T-helper 1 cell (primary cell): Measurements from ENCODE around the gene NPL.
A peak's percentile ranks its signal among the peaks of the same experiment; 100 is the strongest.

Experiments used
- DNase-seq, 5 donors: peaks; one replicate each; pipeline ENCODE4 v3.0.0-alpha.2; 2012 to 2020
- total RNA-seq, 4 donors: gene quantifications; one replicate each; lab custom pipeline; 2026; lab: John Stamatoyannopoulos, UW

NPL gene, protein sequence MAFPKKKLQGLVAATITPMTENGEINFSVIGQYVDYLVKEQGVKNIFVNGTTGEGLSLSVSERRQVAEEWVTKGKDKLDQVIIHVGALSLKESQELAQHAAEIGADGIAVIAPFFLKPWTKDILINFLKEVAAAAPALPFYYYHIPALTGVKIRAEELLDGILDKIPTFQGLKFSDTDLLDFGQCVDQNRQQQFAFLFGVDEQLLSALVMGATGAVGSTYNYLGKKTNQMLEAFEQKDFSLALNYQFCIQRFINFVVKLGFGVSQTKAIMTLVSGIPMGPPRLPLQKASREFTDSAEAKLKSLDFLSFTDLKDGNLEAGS
- 3.1 to 7.2 (median 5.0) reads per million in 4 donors for total RNA-seq

DNA sequence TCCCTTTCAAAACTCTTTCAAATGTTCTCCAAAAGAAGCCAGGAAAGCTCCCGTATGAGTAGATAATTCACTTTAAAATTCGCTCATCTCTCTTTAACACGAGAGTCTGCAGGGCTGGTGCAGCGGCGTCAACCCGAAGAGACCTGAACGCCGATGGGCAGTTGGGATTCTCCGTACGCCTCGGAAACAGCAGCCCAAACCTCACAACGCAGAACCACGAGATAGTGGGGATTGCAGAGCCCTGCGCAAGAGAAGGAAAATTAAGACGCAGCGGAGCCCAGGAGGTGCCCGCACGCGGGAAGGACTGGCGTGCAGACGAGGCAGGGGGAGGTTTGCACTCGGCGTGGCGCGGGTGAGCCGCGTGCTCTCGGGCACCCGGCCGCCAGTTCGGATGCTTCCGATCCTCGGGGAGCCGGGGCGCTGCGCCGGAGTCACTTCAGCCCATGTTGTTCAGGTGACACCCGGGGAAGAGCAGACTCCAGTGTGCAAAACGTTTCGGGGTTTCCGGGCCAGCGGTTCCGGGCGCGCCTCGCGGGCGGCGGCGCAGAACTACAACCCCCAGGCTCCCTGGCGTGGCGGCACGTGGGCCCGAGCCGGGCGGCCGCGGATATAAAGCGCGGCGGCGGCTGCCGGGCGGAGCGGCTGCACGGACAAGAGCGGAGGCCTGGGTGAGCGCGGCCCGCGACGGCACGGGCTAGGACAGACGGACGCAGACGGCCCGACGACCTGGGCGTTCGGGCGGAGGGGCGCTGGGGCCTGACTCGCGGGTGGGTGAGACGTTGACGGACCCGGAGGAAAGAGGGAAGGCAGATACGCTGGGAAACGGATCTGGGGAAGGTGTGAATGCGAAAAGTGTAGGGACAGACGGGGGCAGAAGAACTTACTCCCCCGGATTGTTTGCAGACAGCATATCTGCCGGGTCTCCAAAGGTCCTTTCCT lies at the start of gene NPL:
NPL (plus strand) TSS at position 636 of the 939 bp plus-strand sequence. CDS start 4,599 bp downstream, outside the sequence.
- DNase-seq, result peak; percentile 76 to 87 (median 81)

DNA sequence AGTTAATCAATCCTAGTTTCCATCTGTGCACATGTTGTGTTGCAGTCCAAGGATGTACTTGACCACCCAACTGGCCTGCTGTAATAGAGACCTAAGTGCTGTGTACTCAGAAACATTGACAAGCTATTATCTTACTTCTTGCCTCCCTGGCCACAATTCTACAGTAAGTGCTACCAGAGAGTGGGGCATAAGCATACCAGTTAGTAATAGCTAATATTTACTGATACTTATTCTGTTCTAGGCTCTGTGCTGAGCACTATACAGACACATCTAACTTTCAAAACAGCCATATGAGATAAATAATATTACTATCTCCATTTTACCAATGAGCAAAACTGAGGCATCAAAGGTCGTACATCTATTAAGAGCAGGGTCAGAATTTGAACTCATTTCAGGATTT lies 49.5 kb upstream of the NPL start:
- no peak for DNase-seq

DNA sequence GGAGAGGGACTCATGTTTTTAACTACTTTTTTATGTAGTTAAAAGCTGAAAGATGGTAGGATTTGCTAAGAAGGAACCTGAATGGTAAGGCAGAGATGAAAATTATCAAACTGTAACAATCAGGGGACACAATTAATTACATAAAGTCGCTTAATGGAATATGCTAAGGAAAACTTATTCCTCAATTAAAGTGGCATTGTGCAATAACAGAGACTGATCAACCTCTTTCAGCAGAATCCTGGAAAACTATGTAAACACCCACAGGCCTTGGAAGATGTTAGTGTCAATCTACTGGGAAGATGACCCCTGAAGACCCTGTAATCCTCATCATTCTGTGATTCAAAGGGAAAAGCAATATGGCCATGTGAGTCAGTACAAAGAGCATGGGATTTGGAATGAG lies 46.8 kb upstream of the NPL start:
- DNase-seq, result no peak

DNA sequence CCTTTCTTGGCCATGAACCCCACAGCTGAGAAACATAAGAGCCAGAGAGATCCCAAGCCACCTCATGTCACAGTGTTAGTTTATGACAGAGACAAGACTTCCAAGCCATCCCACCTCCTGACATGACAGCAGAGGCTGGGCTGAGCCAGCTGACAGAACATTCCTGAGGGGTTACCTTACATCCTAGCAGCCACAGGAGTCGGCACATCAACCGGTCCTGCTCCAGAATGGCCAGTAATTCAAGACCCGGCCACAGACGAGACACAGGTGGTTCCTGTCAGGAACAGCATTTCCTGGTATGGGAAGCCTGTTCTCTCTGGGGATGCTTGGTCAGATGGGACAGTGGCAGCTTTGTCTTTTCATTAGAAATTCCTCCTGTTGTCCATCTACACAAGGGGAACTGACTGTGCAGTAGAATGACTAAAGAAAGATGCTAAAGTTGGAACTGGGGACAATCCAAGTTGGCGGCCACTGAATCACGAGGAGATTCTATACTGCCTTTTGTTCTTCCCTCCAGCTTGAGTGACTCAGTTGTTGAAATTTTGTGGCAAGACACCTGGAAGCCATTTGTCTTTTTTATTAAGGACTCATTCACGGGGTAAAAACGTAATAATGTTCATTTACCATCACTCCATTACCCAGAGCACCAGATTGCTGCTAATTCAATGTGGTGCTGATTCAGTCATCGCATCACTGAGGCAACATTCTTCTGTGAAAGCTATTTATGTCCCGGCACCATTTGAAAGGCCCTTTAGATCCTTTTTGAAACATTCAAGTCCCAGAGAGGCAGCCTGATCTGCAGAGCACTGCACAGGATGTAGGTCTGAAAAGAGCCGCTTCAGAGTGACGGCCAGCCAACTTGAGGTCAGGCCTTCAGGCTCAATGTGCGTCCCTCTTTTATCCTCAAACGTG lies 37.2 kb upstream of the NPL start:
- no peak for DNase-seq

DNA sequence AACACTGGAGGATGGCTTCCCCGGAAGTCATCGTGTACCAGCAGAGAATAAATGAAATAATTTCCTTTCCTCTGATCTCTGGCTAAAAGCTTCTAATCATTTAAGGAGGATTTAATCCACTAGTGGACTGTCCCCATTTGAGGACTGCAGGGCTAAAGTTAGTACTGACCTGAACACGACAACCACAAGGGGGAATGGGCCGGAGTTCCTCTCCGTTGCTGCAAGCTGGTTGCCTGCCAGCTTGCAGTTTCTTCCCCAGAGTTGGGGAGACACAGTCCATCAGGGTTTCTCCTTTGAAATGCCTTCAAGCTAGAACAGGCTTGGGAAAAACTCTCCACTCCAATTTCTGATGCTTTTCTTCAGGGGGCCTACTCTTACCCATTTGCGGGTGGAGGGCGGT lies 35.5 kb upstream of the NPL start:
- no peak for DNase-seq

DNA sequence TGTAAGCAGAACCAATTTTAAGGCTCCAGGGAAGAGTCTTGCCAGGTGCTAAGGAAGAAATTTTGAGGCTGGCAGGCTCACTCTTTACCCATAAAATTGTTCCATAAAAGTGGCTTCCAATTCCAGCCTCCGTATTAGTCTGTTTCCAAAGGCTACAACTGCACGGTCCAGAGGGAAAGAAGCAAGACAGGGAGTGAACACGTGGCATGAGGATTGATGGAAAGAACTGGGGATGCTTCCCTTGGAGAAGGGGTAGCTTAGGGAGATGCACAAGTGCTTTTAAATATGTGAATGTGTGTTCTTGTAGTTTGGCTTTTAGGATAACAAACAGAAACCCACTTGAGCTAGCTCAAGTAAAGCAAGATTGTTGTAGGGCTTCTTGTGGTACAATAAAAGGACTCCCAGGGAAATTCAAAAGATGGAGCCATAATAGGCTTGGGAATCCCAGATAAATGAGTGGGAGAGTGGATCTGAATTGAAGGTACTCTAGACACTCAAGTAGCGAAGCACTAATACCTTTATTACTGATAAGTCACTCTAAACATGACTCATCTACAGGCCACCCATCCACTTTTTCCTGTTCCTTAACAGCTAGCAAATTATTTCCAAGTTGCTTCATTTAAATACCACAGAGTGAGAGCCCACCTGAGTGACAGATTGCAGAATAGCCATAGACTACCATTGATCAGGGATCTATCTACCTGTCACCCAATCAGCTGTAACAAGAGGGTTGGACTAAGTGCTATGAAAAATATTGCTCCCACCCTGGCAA lies 34.8 kb upstream of the NPL start:
- DNase-seq, result no peak

DNA sequence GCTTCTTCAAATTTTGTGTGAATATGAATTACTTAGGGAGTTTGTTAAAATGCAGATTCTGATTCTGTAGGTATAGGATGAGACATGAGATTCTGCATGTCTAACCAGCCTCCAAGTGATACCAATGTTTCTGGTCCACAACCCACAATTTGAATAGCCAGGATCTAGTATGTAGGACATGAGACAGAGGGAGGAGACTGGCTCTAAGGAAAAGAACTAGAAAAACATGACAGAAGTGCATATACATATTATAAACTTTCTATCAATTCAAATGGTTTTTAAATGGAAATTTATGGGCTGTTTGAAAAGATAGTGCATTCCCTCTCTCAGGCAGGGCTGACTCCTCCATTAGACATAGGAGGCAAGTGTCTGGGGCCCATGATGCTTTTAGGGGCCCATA lies 33.9 kb upstream of the NPL start:
- no peak for DNase-seq

DNA sequence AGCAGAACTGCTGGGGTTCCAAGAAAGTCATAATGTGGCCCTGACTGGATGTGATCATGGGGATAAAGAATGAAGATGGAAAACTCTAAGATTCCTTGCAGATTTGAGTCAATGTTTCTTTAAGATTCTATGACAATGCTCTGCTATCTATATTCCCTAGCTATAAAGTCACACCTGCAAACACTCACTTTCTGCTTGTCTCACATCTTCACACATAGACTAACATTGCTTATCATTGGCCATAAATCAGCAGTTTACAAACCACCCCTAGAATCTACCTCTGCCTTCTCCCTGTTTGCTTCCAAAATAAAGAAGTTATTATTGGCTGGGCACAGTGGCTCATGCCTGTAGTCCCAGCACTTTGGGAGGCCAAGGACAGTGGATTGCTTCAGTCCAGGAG lies 33.1 kb upstream of the NPL start:
- no peak for DNase-seq

DNA sequence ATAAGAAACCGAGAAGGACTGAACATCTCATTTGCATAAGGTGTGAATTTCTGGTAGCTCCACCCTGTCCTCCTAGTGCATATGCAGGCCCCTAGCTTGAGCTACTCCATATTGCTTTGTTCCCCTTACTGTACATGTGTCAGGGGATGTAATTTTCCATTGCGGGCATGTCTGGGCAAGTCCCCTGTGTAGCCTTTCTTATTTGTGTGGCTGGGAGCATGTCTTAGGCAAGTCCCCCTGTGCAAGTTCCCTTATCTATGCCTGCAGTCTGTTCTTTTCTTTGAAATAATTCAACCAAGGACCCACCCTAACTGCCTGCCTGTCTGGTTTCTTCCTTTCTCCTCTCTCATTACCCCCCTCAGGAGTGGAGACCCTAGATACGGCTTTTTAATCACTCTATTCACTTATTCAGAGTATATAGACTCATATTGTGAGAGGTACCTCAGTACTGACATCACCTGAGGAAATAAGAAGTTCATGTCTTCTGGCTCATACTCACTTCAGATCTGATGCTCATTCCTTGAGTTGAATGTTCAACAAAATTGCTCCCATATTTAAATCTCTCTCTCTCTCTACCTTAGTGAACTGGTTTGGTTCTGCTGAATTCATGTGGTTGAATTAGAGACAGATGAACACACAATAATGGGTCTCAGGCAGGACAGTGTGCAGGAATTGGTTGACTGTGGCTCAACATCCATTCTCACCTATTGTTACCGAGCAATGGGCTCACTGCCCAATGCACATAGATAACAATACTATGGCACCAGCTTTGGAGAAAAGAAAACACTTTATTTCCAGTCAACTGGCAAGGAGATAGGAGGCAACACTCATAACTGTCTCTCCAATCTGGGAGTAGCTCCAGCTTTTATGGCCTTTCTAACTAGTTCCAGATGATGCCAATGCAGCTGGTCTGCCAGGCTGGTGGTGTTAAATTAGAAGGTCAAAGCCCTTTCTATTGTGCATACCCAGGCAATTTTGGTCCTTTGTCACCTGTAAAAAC lies 27.9 kb upstream of the NPL start:
- DNase-seq, result no peak

DNA sequence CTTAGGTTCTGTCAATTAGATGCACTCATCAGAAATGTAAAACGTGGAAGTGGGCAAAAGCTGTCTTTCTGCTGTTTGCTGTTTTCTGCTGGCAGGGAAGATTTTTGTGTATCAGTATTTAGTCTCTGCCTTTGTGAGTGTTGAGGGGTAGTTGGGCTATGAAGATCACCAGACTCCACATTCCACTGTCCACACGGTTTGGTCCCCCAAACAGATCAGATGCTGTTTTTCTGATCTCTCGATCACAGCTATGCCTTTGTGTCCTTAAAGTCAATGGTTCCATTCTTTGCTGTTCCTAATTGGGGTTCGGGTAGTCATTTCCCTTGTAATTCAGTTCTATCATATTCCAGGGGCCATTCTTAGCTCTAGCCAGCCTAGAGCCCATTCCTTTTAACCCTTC lies 27.0 kb upstream of the NPL start:
- no peak for DNase-seq

DNA sequence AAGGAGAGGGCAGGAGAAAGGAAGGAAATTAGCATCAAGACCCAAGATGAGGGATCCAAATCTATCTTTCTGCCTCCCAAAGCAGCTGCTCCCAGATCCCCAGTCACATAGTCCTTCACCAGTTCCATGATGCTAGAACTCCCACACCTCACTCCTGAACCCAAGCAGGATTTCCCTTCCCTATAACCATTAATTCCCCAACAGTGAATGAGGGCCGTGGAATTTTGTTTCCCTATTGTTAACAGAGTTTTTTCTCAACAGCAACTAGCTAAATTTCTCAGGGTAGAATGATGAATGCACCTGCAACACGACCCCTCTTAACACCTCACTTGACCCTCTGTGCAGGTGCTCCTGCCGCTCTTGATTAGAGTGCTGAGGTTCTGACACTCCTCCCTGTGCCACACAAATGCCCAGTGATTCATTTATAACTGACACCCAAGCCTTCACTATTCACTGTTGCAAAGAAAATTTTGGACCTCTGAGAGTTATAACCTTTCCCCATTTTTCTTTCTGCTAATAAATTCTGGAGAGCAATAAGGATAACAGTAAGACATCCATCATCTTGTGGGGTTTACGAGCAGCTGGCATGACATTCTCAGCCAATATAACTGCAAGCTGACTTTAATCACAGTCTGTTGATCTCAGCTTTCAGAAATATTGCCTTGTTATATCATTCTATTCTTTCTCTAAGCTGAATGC lies 25.4 kb upstream of the NPL start:
- no peak for DNase-seq

DNA sequence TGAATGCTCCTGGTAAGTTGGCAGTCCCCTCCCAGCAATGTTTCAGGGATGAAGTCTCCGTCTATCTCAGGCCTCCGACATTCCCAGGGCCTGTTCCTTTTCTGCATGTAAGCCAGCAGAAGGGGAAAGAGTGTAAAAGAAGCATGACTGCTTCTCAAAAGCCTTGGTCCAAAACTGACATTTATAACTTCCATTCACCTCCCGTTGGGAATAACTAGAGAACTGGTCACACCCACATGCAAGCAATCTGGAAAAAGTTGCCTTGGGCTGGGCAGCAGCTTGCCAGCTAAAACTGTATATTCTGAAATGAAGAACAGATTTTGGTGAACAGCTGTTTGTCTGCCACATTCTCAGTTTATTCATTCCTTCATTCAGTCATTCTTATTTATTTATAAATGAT lies 24.2 kb upstream of the NPL start:
- DNase-seq, result no peak

DNA sequence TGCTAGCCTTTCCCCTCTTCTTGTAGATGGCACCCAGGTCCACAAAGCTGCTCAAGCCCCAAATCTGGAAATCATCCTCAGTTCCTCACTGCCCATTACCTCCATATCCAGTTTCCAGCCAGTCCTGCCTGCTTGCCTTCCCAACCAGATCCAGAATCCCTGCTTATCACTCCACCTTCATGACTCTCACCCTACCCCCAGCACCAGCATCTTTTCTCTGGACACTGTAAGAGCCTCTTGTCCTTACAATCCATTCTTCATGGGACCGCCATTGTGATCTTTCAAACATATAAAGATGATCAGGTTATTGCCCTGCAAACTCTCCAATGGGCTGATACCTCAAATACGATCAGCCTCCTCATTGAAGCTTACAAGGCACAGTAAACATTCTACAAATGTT lies 23.5 kb upstream of the NPL start:
- DNase-seq, result no peak

DNA sequence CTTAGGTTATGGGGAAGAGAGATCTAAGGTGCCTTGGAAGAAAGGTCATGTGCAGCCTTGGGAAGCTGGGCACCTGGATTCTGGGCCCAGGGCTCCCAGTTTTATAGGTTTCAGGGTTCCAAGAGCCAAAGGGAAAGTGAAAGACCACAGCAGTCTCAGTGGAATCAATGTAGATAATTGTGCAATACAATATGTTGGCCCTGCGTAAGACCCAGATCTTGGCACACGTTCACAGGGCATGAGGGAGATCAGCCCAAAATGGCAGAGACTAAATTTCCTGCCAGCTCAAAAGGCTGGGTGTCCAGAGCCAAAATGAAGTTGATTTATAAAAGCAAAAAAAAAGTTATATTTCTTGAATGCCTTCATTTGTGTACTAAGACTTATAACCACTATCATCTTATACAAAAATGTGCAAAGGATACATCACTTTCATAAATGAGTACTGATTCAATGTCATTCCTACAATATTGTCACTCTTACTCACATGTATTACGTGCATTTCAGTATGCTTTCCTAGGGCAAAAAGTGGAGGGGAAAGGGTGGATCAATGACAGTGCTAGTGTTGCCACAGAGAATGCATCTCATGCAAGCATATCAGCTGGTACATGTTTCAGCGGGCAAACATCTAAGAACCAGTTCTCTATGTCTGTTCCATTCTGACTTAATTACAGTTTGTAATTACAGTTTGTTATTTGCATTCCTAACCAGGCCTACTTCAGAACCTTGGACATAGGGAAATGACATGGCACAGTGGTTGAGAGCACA lies 22.5 kb upstream of the NPL start:
- no peak for DNase-seq

DNA sequence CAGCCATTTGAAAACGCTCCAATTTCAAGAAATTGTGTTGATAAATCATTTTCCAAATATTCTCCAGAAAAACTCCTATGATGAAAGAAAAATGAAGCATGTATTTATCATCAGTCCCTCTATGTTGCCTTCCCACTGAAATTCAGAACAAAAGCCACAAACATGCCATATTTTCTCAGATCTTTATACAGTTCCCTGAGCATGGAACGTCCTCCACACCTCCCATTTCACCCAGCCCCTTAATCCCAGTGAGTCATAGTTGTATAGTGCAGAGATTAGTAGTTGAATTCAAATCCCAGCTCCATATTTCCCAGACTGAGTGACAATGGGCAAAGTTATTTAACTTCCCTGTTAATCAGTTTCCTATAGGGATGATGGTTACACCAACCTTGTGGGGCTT lies 20.6 kb upstream of the NPL start:
- no peak for DNase-seq

DNA sequence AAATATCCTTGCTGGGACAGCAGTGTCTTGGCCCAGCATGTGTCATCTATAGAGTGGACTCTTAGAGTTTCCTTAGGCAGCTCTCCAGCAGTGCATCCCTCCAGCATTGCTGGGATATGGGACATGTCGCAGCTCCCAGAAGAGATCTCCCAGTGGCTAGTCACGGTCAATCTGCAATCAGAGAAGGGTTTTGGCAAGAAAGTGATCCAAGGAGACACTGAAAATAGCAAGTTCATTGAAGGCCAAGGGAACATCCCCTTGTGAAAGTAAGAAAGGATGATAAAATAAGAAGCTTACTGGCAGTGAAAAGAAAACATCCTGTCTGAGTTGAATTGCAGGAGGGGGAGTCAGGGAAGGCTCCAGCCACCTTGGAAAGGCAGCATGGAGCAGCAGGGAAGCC lies 19.3 kb upstream of the NPL start:
- no peak for DNase-seq

DNA sequence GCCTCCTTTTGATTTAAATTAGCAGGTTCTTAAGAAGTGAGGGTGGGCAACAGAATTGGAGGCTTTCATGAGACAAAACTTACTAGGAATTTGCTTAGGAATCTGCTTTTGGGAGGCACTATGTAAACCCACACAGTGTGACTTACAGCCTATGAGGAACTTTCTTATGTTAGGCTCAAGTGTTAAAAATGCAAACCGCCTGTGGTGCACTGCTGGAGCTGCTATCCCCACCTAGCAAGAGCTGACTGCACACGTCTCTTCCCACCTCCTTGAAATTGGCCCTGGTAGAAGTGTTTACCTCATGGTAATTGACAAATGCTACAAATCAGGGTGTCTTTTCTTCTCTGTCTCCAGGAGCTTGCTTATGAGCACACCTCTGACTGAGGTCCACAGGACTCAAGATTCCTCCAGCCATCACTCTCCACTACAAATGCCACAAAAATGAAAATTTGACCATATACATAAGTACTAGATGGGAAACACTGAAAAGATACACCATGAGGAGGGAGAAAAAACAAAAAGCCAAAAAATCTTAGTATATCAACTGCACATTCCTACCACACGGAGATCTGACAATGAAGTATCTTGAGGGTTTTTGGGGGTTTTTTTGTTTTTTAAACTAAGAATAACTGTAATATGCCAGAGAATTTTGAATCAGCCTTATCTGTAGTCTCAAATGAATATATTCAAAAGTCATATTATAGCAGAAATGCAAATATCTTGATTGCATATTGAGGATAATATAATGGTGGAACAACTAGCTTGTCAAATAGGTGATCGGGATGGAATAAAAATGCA lies 18.2 kb upstream of the NPL start:
- DNase-seq, result no peak

DNA sequence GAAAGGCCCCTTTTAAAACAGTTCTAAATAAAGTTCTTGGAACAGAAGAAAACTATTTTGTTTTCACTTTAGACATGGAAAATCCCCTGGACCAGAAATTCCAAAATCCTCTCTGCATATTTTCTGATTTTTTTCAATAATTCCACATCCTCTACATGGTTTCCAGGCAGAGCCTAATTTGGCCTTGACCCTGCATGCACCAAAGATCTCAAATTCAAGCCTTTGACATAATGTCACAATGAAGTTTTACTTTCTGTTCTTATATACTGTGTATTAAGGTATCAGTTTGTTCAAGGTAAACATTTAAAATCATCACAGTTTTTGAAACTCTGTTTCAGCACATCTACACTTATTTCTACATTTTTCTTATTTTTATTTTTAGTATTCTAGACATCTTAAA lies 12.2 kb upstream of the NPL start:
- DNase-seq, result no peak

DNA sequence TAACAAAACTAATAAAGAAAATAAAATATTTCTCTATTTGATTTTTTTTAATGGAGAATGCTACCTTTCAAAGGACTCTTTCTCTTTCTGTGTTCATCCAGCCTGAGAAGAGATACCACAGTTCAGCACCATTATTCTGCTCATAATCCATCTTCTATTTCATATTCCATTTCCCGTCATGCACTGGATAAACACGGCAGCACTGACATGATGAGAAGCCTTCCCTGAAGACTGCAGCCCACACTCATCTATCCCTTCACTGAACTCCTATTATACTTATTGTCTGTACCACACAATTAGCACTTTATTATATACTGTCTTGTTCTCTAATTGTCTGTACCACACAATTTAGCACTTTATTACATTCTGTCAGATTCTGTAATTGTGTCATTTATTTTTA lies 10.7 kb upstream of the NPL start:
- no peak for DNase-seq
